Measurements from ENCODE around the gene EPHA1.

Gene EPHA1

GRCh38 chr7:143351060-143351459, 57.6 kb downstream of the EPHA1 start:
- H3K9me3 ChIP-seq (ENCODE audit: control insufficient read depth in 1 of 2, low read length in 2 of 2): no peaks in the 10 kb centered on the region
- no peaks in the 10 kb centered on the region for H3K4me1 ChIP-seq (ENCODE audit: control insufficient read depth in 1 of 2, insufficient read depth in 2 of 2, low read length in 2 of 2)
- no peak overlapping the region for H3K4me3 ChIP-seq (ENCODE audit: low read depth in 1 of 2, low read length in 2 of 2)
- H3K27me3 ChIP-seq (ENCODE audit: low read depth, low read length): no peaks in the 10 kb centered on the region
- H3K27ac ChIP-seq (ENCODE audit: low read length): no peak overlapping the region
- H3K36me3 ChIP-seq (ENCODE audit: control insufficient read depth in 1 of 2, insufficient read depth in 2 of 2, low read length in 2 of 2): no peaks in the 10 kb centered on the region

DNA sequence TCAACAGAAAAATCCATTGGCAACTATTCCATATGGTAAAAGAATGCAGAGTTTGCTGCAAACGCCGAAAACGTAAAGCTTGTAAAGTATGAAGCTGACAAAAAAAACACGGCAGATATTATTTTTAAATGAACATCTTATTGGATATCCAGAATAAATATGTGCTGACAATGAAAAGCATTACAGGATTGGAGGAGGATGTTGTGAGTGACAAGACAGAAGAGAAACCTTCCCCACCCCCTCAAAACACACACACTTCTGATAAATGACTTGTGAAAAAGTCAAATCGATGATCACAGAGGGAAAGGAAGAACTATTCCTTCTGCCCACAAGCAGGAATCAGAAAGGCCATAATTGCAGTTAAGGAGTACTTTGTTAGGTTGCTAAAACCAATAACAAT, 60.7 kb downstream of the EPHA1 start:
- H3K36me3 ChIP-seq (ENCODE audit: control insufficient read depth in 1 of 2, insufficient read depth in 2 of 2, low read length in 2 of 2): no peaks in the 10 kb centered on the region
- peaks cover 0 to 5% of the 10 kb centered on the region in 2 donors for H3K4me1 ChIP-seq (ENCODE audit: control insufficient read depth in 1 of 2, insufficient read depth in 2 of 2, low read length in 2 of 2)
- no peak overlapping the region for H3K4me3 ChIP-seq (ENCODE audit: low read depth in 1 of 2, low read length in 2 of 2)
- no peaks in the 10 kb centered on the region for H3K27me3 ChIP-seq (ENCODE audit: low read depth, low read length)
- H3K9me3 ChIP-seq (ENCODE audit: control insufficient read depth in 1 of 2, low read length in 2 of 2): no peaks in the 10 kb centered on the region
- H3K27ac ChIP-seq (ENCODE audit: low read length): no peak overlapping the region

- Histone ChIP-seq H3K4me1 (ENCODE audit: control insufficient read depth in 1 of 2, insufficient read depth in 2 of 2, low read length in 2 of 2) (peaks cover 0 to 5% of the 10 kb centered on the region in 2 donors), H3K4me3 (ENCODE audit: low read depth in 1 of 2, low read length in 2 of 2) (no peak overlapping the region), H3K9me3 (ENCODE audit: control insufficient read depth in 1 of 2, low read length in 2 of 2) (no peaks in the 10 kb centered on the region), H3K27me3 (ENCODE audit: low read depth, low read length) (no peaks in the 10 kb centered on the region), H3K36me3 (ENCODE audit: control insufficient read depth in 1 of 2, insufficient read depth in 2 of 2, low read length in 2 of 2) (no peaks in the 10 kb centered on the region), H3K27ac (ENCODE audit: low read length) (no peak overlapping the region)
These were observed 62.6 kb downstream of the EPHA1 start for GRCh38 chr7:143346018-143346417.

GRCh38 chr7:143345428-143345900, 63.2 kb downstream of the EPHA1 start:
- Histone ChIP-seq H3K27ac (ENCODE audit: low read length) (no peak overlapping the region), H3K4me1 (ENCODE audit: control insufficient read depth in 1 of 2, insufficient read depth in 2 of 2, low read length in 2 of 2) (peaks cover 0 to 5% of the 10 kb centered on the region in 2 donors), H3K27me3 (ENCODE audit: low read depth, low read length) (no peaks in the 10 kb centered on the region), H3K36me3 (ENCODE audit: control insufficient read depth in 1 of 2, insufficient read depth in 2 of 2, low read length in 2 of 2) (no peaks in the 10 kb centered on the region), H3K9me3 (ENCODE audit: control insufficient read depth in 1 of 2, low read length in 2 of 2) (no peaks in the 10 kb centered on the region), H3K4me3 (ENCODE audit: low read depth in 1 of 2, low read length in 2 of 2) (peak overlapping the region in 1 of 2 donors; percentile 45)

DNA sequence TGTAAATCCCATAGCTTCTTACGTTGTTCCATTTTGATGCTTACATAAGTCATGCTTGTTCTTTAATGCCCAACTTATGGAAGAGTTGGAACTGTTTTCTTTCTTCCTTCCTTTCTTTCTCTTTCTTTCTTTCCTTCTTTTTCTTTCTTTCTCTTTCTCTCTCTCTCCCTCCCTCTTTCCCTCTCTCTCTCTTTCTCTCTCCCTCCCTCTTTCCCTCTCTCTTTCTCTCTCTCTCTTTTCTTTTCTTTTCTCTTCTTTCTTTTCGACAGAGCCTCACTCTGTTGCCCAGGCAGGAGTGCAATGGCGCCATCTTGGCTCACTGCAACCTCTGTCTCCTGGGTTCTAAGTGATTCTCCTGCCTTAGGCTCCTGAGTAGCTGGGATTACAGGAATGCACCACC, 65.1 kb downstream of the EPHA1 start:
- no peak overlapping the region for H3K4me3 ChIP-seq (ENCODE audit: low read depth in 1 of 2, low read length in 2 of 2)
- H3K9me3 ChIP-seq (ENCODE audit: control insufficient read depth in 1 of 2, low read length in 2 of 2): no peaks in the 10 kb centered on the region
- no peak overlapping the region for H3K27ac ChIP-seq (ENCODE audit: low read length)
- H3K4me1 ChIP-seq (ENCODE audit: control insufficient read depth in 1 of 2, insufficient read depth in 2 of 2, low read length in 2 of 2): peaks cover 0 to 5% of the 10 kb centered on the region in 2 donors
- H3K36me3 ChIP-seq (ENCODE audit: control insufficient read depth in 1 of 2, insufficient read depth in 2 of 2, low read length in 2 of 2): no peaks in the 10 kb centered on the region
- no peaks in the 10 kb centered on the region for H3K27me3 ChIP-seq (ENCODE audit: low read depth, low read length)

- no peaks in the 10 kb centered on the region for H3K36me3 ChIP-seq (ENCODE audit: control insufficient read depth in 1 of 2, insufficient read depth in 2 of 2, low read length in 2 of 2)
- H3K27me3 ChIP-seq (ENCODE audit: low read depth, low read length): no peaks in the 10 kb centered on the region
- H3K4me3 ChIP-seq (ENCODE audit: low read depth in 1 of 2, low read length in 2 of 2): no peak overlapping the region
- H3K9me3 ChIP-seq (ENCODE audit: control insufficient read depth in 1 of 2, low read length in 2 of 2): no peaks in the 10 kb centered on the region
- H3K4me1 ChIP-seq (ENCODE audit: control insufficient read depth in 1 of 2, insufficient read depth in 2 of 2, low read length in 2 of 2): peaks cover 0 to 5% of the 10 kb centered on the region in 2 donors
- H3K27ac ChIP-seq (ENCODE audit: low read length): no peak overlapping the region
These were observed 66.8 kb downstream of the EPHA1 start for GRCh38 chr7:143341842-143342241.

Data from muscle layer of duodenum (tissue), 2 donors.